ENCODE data around the gene SNAP29. TPM values are rescaled to one million over a fixed set of nuclear protein-coding genes. Genes with fewer than 3 reads are reported as not detected.
A peak's percentile ranks its signal among the peaks of the same experiment; 100 is the strongest.
"Not testable (repeated sequence)": the region's sequence is repeated elsewhere in the genome, so short reads cannot be mapped to it uniquely, and the experiment has no call there.

SNAP29 gene
- total RNA-seq (7.9 TPM), polyA plus RNA-seq (22.0 TPM)

GRCh38 chr22:20858615-20859416 lies at the start of gene SNAP29, which contains the start of gene PI4KA:
SNAP29 (plus strand) TSS chr22:20859007; CDS start chr22:20859111, 104 bp downstream.
PI4KA (minus strand) TSS chr22:20858811; CDS start chr22:20858725, 86 bp downstream.
- under 1% methylated on average over 100 of the region's 100 CpGs for WGBS
- no peaks in the 10 kb centered on the region for H3K36me3 ChIP-seq (ENCODE audit: insufficient read depth)

GRCh38 chr22:20809538-20810185 lies 49.1 kb upstream of the SNAP29 start:
- WGBS, result 95% methylated on average over 6 of the region's 6 CpGs
- DNase-seq (ENCODE audit: extremely low spot score), result no peak
- Histone ChIP-seq H3K4me3 (ENCODE audit: low read depth, low read length) (no peak overlapping the region), H3K27ac (ENCODE audit: low read depth) (no peak overlapping the region), H3K4me1 (ENCODE audit: insufficient read depth) (no peaks in the 10 kb centered on the region), H3K36me3 (ENCODE audit: insufficient read depth) (peaks cover 4% of the 10 kb centered on the region)

More at GRCh38 chr22:20858615-20859416, at the start of gene SNAP29, which contains the start of gene PI4KA:
- peak within 1 kb of the TSS; percentile 82 for H3K4me3 ChIP-seq (ENCODE audit: low read depth, low read length)
- H3K4me1 ChIP-seq (ENCODE audit: insufficient read depth), result no peaks in the 10 kb centered on the region
- H3K27ac ChIP-seq (ENCODE audit: low read depth), result peak within 1 kb of the TSS; percentile 94
- DNase-seq (ENCODE audit: extremely low spot score), result peak; percentile 92

GRCh38 chr22:20810645-20811044 lies 48.2 kb upstream of the SNAP29 start:
- no peak overlapping the region for H3K27ac ChIP-seq (ENCODE audit: low read depth)
- H3K4me1 ChIP-seq (ENCODE audit: insufficient read depth), result no peaks in the 10 kb centered on the region
- H3K4me3 ChIP-seq (ENCODE audit: low read depth, low read length), result no peak overlapping the region
- WGBS, result 91% methylated on average over 9 of the region's 9 CpGs
- peaks cover 4% of the 10 kb centered on the region for H3K36me3 ChIP-seq (ENCODE audit: insufficient read depth)
- no peak for DNase-seq (ENCODE audit: extremely low spot score)

GRCh38 chr22:20811171-20811570 lies 47.6 kb upstream of the SNAP29 start:
- H3K4me1 ChIP-seq (ENCODE audit: insufficient read depth), result no peaks in the 10 kb centered on the region
- DNase-seq (ENCODE audit: extremely low spot score), result no peak
- peaks cover 4% of the 10 kb centered on the region for H3K36me3 ChIP-seq (ENCODE audit: insufficient read depth)
- no peak overlapping the region for H3K4me3 ChIP-seq (ENCODE audit: low read depth, low read length)
- no peak overlapping the region for H3K27ac ChIP-seq (ENCODE audit: low read depth)
- 98% methylated on average over 1 of the region's 1 CpG for WGBS

- over 99% methylated on average over 5 of the region's 5 CpGs for WGBS
- no peak for DNase-seq (ENCODE audit: extremely low spot score)
- no peak overlapping the region for H3K4me3 ChIP-seq (ENCODE audit: low read depth, low read length)
- H3K4me1 ChIP-seq (ENCODE audit: insufficient read depth), result no peaks in the 10 kb centered on the region
- peaks cover 7% of the 10 kb centered on the region for H3K36me3 ChIP-seq (ENCODE audit: insufficient read depth)
- H3K27ac ChIP-seq (ENCODE audit: low read depth), result no peak overlapping the region
Measured at GRCh38 chr22:20811971-20812660, 46.7 kb upstream of the SNAP29 start.

GRCh38 chr22:20813056-20813455 lies 45.8 kb upstream of the SNAP29 start:
- DNase-seq (ENCODE audit: extremely low spot score), result no peak
- Histone ChIP-seq H3K27ac (ENCODE audit: low read depth) (no peak overlapping the region), H3K4me1 (ENCODE audit: insufficient read depth) (no peaks in the 10 kb centered on the region), H3K36me3 (ENCODE audit: insufficient read depth) (peaks cover 7% of the 10 kb centered on the region), H3K4me3 (ENCODE audit: low read depth, low read length) (no peak overlapping the region)
- 93% methylated on average over 4 of the region's 4 CpGs for WGBS

GRCh38 chr22:20814221-20814808 lies 44.5 kb upstream of the SNAP29 start:
- no peak overlapping the region for H3K4me3 ChIP-seq (ENCODE audit: low read depth, low read length)
- H3K4me1 ChIP-seq (ENCODE audit: insufficient read depth), result no peaks in the 10 kb centered on the region
- H3K27ac ChIP-seq (ENCODE audit: low read depth), result no peak overlapping the region
- H3K36me3 ChIP-seq (ENCODE audit: insufficient read depth), result peaks cover 8% of the 10 kb centered on the region
- 92% methylated on average over 5 of the region's 5 CpGs for WGBS
- DNase-seq (ENCODE audit: extremely low spot score), result no peak

- 92% methylated on average over 9 of the region's 9 CpGs for WGBS
- no peaks in the 10 kb centered on the region for H3K4me1 ChIP-seq (ENCODE audit: insufficient read depth)
- H3K36me3 ChIP-seq (ENCODE audit: insufficient read depth), result peaks cover 8% of the 10 kb centered on the region
- no peak for DNase-seq (ENCODE audit: extremely low spot score)
- no peak overlapping the region for H3K27ac ChIP-seq (ENCODE audit: low read depth)
- no peak overlapping the region for H3K4me3 ChIP-seq (ENCODE audit: low read depth, low read length)
Measured at GRCh38 chr22:20815477-20816050, 43.2 kb upstream of the SNAP29 start.

GRCh38 chr22:20816559-20816958 lies 42.2 kb upstream of the SNAP29 start:
- Histone ChIP-seq H3K4me3 (ENCODE audit: low read depth, low read length) (no peak overlapping the region), H3K27ac (ENCODE audit: low read depth) (no peak overlapping the region), H3K36me3 (ENCODE audit: insufficient read depth) (peaks cover 5% of the 10 kb centered on the region), H3K4me1 (ENCODE audit: insufficient read depth) (no peaks in the 10 kb centered on the region)
- no peak for DNase-seq (ENCODE audit: extremely low spot score)
- 95% methylated on average over 6 of the region's 6 CpGs for WGBS

- H3K36me3 ChIP-seq (ENCODE audit: insufficient read depth), result peaks cover 5% of the 10 kb centered on the region
- 87% methylated on average over 3 of the region's 3 CpGs for WGBS
- no peak overlapping the region for H3K27ac ChIP-seq (ENCODE audit: low read depth)
- no peak overlapping the region for H3K4me3 ChIP-seq (ENCODE audit: low read depth, low read length)
- no peak for DNase-seq (ENCODE audit: extremely low spot score)
- H3K4me1 ChIP-seq (ENCODE audit: insufficient read depth), result no peaks in the 10 kb centered on the region
Measured at GRCh38 chr22:20818471-20818870, 40.3 kb upstream of the SNAP29 start.

- no peak for DNase-seq (ENCODE audit: extremely low spot score)
- Histone ChIP-seq H3K36me3 (ENCODE audit: insufficient read depth) (peaks cover 7% of the 10 kb centered on the region), H3K27ac (ENCODE audit: low read depth) (no peak overlapping the region), H3K4me3 (ENCODE audit: low read depth, low read length) (no peak overlapping the region), H3K4me1 (ENCODE audit: insufficient read depth) (no peaks in the 10 kb centered on the region)
- 92% methylated on average over 9 of the region's 9 CpGs for WGBS
Measured at GRCh38 chr22:20819471-20819870, 39.3 kb upstream of the SNAP29 start.

- 97% methylated on average over 8 of the region's 8 CpGs for WGBS
- H3K27ac ChIP-seq (ENCODE audit: low read depth); H3K4me1 ChIP-seq (ENCODE audit: insufficient read depth); H3K4me3 ChIP-seq (ENCODE audit: low read depth, low read length); DNase-seq (ENCODE audit: extremely low spot score); H3K36me3 ChIP-seq (ENCODE audit: insufficient read depth): not testable (repeated sequence)
Measured at GRCh38 chr22:20821717-20822239, 37.0 kb upstream of the SNAP29 start.

GRCh38 chr22:20822240-20822639 lies 36.6 kb upstream of the SNAP29 start:
- peaks cover 4% of the 10 kb centered on the region for H3K36me3 ChIP-seq (ENCODE audit: insufficient read depth)
- no peaks in the 10 kb centered on the region for H3K4me1 ChIP-seq (ENCODE audit: insufficient read depth)
- WGBS, result 96% methylated on average over 5 of the region's 5 CpGs
- no peak overlapping the region for H3K27ac ChIP-seq (ENCODE audit: low read depth)
- H3K4me3 ChIP-seq (ENCODE audit: low read depth, low read length), result no peak overlapping the region
- no peak for DNase-seq (ENCODE audit: extremely low spot score)

Measured in urinary bladder (tissue), 4 donors.